ENCODE results near the gene SLC22A12. TPM values are rescaled to one million over a fixed set of nuclear protein-coding genes. Genes with fewer than 3 reads are reported as not detected.
A peak's percentile ranks its signal among the peaks of the same experiment; 100 is the strongest.

Gene SLC22A12
- total RNA-seq, 4 donors from 2014 or later, result not detected

DNA sequence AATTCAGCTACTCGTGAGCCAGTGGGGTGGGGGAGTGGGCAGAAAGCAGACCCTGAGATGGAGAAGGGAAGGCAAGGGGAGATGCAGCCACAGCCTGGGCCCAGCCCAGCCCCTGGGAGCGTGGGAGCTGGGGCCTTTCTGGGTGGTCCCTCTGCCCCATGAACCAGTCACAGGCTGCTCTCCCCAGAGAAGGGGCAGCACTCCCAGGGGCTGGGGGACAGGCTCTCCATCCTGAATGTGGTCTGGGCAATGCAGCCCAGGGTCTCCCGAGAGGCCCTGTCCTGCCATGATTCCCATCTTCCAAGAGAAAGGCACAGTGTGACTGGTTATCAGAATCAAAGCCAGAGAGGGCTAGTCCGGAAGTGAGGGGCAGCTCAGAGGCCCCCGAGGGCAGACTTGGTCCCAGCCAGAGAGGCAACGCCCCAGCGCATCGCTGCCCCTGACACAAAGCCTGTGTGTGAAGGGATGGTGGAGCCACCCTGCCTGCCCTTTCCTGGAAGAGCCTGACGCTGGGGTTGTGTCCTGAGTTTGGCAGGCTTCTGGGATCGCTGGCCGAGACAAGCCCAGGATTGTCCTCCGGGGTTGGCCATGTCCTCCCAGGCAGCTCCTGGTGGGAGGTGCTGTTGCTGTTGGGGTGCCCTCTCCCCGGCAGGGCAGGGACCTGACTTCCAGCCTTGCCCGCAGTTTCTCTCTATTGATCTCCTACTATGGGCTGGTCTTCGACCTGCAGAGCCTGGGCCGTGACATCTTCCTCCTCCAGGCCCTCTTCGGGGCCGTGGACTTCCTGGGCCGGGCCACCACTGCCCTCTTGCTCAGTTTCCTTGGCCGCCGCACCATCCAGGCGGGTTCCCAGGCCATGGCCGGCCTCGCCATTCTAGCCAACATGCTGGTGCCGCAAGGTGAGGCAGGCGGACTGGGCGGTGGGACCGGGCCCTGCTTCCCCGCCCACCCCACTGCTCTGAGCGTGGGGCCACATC, 23.8 kb upstream of the SLC22A12 start:
- peak; percentile 58 to 67 for DNase-seq (ENCODE audit: low spot score in 2 of 2)
- no peak overlapping the region for H3K4me3 ChIP-seq
- peaks cover 15% of the 10 kb centered on the region for H3K4me1 ChIP-seq
- H3K27ac ChIP-seq, result no peak overlapping the region
- no peaks in the 10 kb centered on the region for H3K36me3 ChIP-seq
- no peaks in the 10 kb centered on the region for H3K27me3 ChIP-seq
- 87% methylated on average over 19 of the region's 30 CpGs for WGBS
- TF ChIP-seq POLR2A (IDR thresholded peaks at IDR 0.05) (no peak), POLR2AphosphoS5 (IDR thresholded peaks at IDR 0.05) (no peak), EP300 (IDR thresholded peaks at IDR 0.05) (no peak)
- TF ChIP-seq, protein P1, sequence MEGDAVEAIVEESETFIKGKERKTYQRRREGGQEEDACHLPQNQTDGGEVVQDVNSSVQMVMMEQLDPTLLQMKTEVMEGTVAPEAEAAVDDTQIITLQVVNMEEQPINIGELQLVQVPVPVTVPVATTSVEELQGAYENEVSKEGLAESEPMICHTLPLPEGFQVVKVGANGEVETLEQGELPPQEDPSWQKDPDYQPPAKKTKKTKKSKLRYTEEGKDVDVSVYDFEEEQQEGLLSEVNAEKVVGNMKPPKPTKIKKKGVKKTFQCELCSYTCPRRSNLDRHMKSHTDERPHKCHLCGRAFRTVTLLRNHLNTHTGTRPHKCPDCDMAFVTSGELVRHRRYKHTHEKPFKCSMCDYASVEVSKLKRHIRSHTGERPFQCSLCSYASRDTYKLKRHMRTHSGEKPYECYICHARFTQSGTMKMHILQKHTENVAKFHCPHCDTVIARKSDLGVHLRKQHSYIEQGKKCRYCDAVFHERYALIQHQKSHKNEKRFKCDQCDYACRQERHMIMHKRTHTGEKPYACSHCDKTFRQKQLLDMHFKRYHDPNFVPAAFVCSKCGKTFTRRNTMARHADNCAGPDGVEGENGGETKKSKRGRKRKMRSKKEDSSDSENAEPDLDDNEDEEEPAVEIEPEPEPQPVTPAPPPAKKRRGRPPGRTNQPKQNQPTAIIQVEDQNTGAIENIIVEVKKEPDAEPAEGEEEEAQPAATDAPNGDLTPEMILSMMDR (IDR thresholded peaks at IDR 0.05), result no peak
- H3K9me3 ChIP-seq, result no peaks in the 10 kb centered on the region

DNA sequence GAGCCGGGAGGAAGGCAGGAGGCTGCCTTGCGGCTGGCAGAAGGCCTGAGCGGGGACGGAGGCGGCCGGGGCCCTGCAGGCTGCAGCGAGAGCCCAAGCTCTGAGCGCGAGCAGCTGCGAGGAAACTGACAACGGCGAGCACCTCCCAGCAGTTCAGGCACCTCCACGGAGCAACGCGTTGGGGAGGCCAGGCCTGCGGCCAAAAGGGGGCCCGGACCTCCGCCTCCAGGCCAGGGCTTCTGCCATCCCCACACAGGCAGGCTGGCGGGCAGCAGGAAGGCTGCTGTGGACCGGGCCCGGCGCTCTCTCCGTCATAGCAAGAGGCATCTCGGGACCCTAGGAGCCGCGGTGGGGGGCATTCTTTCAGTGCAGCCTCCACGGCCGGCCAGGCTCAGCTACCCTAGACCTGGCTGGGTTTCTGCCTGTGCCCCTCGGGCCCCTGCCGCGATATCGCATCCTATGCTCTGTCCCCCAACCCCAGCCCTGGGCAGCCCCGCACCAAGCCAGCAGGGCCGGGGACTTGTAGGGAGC, 22.9 kb upstream of the SLC22A12 start:
- peak; percentile 53 to 71 for DNase-seq (ENCODE audit: low spot score in 2 of 2)
- TF ChIP-seq EP300 (IDR thresholded peaks at IDR 0.05) (no peak), POLR2A (IDR thresholded peaks at IDR 0.05) (no peak), POLR2AphosphoS5 (IDR thresholded peaks at IDR 0.05) (no peak)
- TF ChIP-seq, protein P1 (IDR thresholded peaks at IDR 0.05), result no peak
- H3K36me3 ChIP-seq, result no peaks in the 10 kb centered on the region
- H3K4me1 ChIP-seq, result peaks cover 15% of the 10 kb centered on the region
- H3K27me3 ChIP-seq, result no peaks in the 10 kb centered on the region
- H3K9me3 ChIP-seq, result no peaks in the 10 kb centered on the region
- WGBS, result 90% methylated on average over 9 of the region's 34 CpGs
- no peak overlapping the region for H3K4me3 ChIP-seq
- H3K27ac ChIP-seq, result no peak overlapping the region

DNA sequence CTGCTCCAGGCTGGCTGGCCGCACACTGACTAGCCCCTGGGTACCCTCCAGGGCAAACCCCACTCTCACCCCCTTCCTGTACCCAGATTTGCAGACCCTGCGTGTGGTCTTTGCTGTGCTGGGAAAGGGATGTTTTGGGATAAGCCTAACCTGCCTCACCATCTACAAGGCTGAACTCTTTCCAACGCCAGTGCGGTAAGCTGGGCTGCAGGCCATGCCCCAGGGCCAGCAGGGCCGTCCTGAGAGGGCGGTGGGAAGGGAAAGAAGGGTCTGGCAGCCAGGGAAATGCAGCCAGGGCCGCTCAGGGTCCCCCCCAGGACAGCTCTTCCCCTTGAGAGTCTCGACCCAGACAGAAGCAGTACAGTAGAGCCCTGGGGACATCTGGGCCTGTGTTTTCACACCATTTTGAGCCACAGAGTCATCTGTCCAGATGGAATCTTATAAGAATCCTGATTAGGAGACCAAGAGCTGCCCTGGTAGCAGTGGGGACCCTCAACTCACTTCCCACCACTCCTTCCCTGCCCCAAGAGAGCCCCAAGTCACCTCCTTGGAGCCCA, 22.4 kb upstream of the SLC22A12 start:
- H3K27ac ChIP-seq, result no peak overlapping the region
- no peak overlapping the region for H3K4me3 ChIP-seq
- H3K36me3 ChIP-seq, result no peaks in the 10 kb centered on the region
- DNase-seq (ENCODE audit: low spot score in 2 of 2), result peak; percentile 10 to 66
- 57% methylated on average over 6 of the region's 8 CpGs for WGBS
- no peaks in the 10 kb centered on the region for H3K9me3 ChIP-seq
- TF ChIP-seq EP300 (IDR thresholded peaks at IDR 0.05) (no peak), POLR2A (IDR thresholded peaks at IDR 0.05) (no peak), POLR2AphosphoS5 (IDR thresholded peaks at IDR 0.05) (no peak)
- H3K4me1 ChIP-seq, result peaks cover 15% of the 10 kb centered on the region
- no peaks in the 10 kb centered on the region for H3K27me3 ChIP-seq

DNA sequence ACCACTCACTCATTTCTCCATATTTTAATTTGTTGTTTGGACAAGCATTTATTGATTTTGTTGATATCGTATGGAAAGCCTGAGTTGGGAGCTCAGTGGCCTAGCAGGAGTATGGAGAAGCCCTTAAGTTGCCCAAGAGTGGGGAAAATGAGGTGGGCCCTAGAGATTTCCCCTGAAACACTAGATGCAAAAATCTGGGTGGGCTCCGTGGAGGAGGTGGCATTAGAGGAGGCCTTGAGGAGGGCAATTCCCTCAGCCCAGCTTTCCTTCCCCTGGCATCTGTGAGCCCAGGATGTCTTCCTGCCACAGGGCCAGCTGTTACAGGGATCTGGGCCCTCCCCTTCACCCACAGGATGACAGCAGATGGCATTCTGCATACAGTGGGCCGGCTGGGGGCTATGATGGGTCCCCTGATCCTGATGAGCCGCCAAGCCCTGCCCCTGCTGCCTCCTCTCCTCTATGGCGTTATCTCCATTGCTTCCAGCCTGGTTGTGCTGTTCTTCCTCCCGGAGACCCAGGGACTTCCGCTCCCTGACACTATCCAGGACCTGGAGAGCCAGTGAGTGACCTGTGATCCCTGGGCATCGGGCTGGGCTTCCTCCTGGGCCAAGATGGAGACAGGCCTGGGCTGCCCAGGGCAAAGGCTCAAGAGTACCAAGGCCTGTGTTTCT, 21.6 kb upstream of the SLC22A12 start:
- Histone ChIP-seq H3K4me3 (no peak overlapping the region), H3K9me3 (no peaks in the 10 kb centered on the region), H3K36me3 (no peaks in the 10 kb centered on the region), H3K4me1 (peaks cover 15% of the 10 kb centered on the region), H3K27me3 (no peaks in the 10 kb centered on the region), H3K27ac (no peak overlapping the region)
- WGBS, result 87% methylated on average over 8 of the region's 8 CpGs
- DNase-seq (ENCODE audit: low spot score in 2 of 2), result peak in 1 of 2 donors; percentile 34
- TF ChIP-seq POLR2AphosphoS5 (IDR thresholded peaks at IDR 0.05), result no peak
- no peak for TF ChIP-seq EP300 (IDR thresholded peaks at IDR 0.05)
- TF ChIP-seq POLR2A (IDR thresholded peaks at IDR 0.05), result no peak
- TF ChIP-seq, protein P1 (IDR thresholded peaks at IDR 0.05), result no peak

DNA sequence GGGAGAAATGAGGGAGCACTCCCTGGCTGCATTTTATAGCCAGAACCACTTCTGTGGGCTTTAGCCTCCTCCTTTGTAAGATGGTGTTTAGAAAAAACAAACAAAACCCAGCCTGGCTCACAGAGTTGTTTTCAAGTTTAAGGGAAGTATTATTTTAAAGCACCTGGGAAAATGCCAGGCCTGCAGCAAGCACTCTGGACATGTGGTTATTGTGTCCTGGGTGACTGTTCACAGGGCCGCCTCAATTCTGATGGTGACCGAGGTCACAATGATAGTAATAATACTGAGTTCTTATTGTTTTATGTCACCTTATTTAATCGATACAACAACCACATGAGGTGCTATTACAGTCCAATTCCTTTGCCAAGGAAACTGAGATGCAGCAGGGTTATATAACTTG, 20.7 kb upstream of the SLC22A12 start:
- peak in 1 of 2 donors; percentile 22 for DNase-seq (ENCODE audit: low spot score in 2 of 2)
- no peaks in the 10 kb centered on the region for H3K27me3 ChIP-seq
- 93% methylated on average over 3 of the region's 3 CpGs for WGBS
- no peak overlapping the region for H3K27ac ChIP-seq
- peaks cover 15% of the 10 kb centered on the region for H3K4me1 ChIP-seq
- TF ChIP-seq, protein P1 (IDR thresholded peaks at IDR 0.05), result no peak
- TF ChIP-seq POLR2A (IDR thresholded peaks at IDR 0.05) (no peak), EP300 (IDR thresholded peaks at IDR 0.05) (no peak), POLR2AphosphoS5 (IDR thresholded peaks at IDR 0.05) (no peak)
- H3K4me3 ChIP-seq, result no peak overlapping the region
- no peaks in the 10 kb centered on the region for H3K36me3 ChIP-seq
- H3K9me3 ChIP-seq, result no peaks in the 10 kb centered on the region

Data from suprapubic skin (tissue), 4 donors.